Progenitor cell of endocrine pancreas (in vitro differentiated cells): ENCODE measurements around the gene DYRK4. TPM values are rescaled to one million over a fixed set of nuclear protein-coding genes. Genes with fewer than 3 reads are reported as not detected.

ENCODE experiments used
- DNase-seq: peaks from one replicate; pipeline ENCODE4 v3.0.0; 2021; ENCODE audit warnings: low spot score; ENCODE audit not compliant: unreplicated experiment
- H3K27ac Mint-ChIP-seq: 2 replicates; pipeline ENCODE4 v1.8.0; 2021; ENCODE audit warnings: mild to moderate bottlenecking, moderate library complexity, mixed read lengths
- H3K27me3 Mint-ChIP-seq: 2 replicates; pipeline ENCODE4 v1.8.0; 2021; ENCODE audit warnings: mixed read lengths
- H3K36me3 Mint-ChIP-seq: 2 replicates; pipeline ENCODE4 v1.8.0; 2022; ENCODE audit warnings: mixed read lengths; ENCODE audit not compliant: insufficient read depth
- H3K4me1 Mint-ChIP-seq: 2 replicates; pipeline ENCODE4 v1.8.0; 2021; ENCODE audit warnings: low read depth, mixed read lengths
- H3K4me3 Mint-ChIP-seq: 2 replicates; pipeline ENCODE4 v1.8.0; 2021; ENCODE audit warnings: low read depth, mild to moderate bottlenecking, moderate library complexity, mixed read lengths
- H3K9me3 Mint-ChIP-seq: 2 replicates; pipeline ENCODE4 v1.8.0; 2021; ENCODE audit warnings: low read depth, mixed read lengths
- total RNA-seq: library from RNA; stranded (reverse); gene quantifications from 2 replicates; pipeline ENCODE4 v1.2.1, GENCODE V29; 2021
- TF ChIP-seq, protein P1 (sequence below): fragments of 200-600 bp; sonication (generic); IDR thresholded peaks from one replicate; pipeline ENCODE4 v1.5.0; 2021; ENCODE audit warnings: antibody characterized with exemption, mild to moderate bottlenecking; ENCODE audit not compliant: unreplicated experiment

The DYRK4 gene
- total RNA-seq, 1 donor from 2014 or later: 27.6 TPM

GRCh38 chr12:4564818-4565217 is 2.8 kb downstream of the DYRK4 start:
- H3K9me3 Mint-ChIP-seq: no peaks in the 10 kb centered on the region
- H3K27me3 Mint-ChIP-seq: peaks cover 37% of the 10 kb centered on the region
- TF ChIP-seq, protein P1, sequence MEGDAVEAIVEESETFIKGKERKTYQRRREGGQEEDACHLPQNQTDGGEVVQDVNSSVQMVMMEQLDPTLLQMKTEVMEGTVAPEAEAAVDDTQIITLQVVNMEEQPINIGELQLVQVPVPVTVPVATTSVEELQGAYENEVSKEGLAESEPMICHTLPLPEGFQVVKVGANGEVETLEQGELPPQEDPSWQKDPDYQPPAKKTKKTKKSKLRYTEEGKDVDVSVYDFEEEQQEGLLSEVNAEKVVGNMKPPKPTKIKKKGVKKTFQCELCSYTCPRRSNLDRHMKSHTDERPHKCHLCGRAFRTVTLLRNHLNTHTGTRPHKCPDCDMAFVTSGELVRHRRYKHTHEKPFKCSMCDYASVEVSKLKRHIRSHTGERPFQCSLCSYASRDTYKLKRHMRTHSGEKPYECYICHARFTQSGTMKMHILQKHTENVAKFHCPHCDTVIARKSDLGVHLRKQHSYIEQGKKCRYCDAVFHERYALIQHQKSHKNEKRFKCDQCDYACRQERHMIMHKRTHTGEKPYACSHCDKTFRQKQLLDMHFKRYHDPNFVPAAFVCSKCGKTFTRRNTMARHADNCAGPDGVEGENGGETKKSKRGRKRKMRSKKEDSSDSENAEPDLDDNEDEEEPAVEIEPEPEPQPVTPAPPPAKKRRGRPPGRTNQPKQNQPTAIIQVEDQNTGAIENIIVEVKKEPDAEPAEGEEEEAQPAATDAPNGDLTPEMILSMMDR: no peak
- H3K4me1 Mint-ChIP-seq: peaks cover 3% of the 10 kb centered on the region
- peaks cover 1% of the 10 kb centered on the region for H3K36me3 Mint-ChIP-seq
- DNase-seq: no peak
- H3K4me3 Mint-ChIP-seq: no peak overlapping the region
- no peak overlapping the region for H3K27ac Mint-ChIP-seq

GRCh38 chr12:4566474-4566873 is 4.5 kb downstream of the DYRK4 start:
- H3K4me1 Mint-ChIP-seq: peaks cover 3% of the 10 kb centered on the region
- H3K9me3 Mint-ChIP-seq: no peaks in the 10 kb centered on the region
- DNase-seq: no peak
- H3K4me3 Mint-ChIP-seq: no peak overlapping the region
- H3K36me3 Mint-ChIP-seq: peaks cover 1% of the 10 kb centered on the region
- H3K27ac Mint-ChIP-seq: no peak overlapping the region
- TF ChIP-seq, protein P1: no peak
- H3K27me3 Mint-ChIP-seq: peaks cover 37% of the 10 kb centered on the region

GRCh38 chr12:4567073-4567881 is 5.3 kb downstream of the DYRK4 start:
- Mint-ChIP-seq H3K9me3 (no peaks in the 10 kb centered on the region), H3K36me3 (no peaks in the 10 kb centered on the region), H3K27me3 (peaks cover 31% of the 10 kb centered on the region), H3K4me3 (no peak overlapping the region), H3K27ac (no peak overlapping the region), H3K4me1 (no peaks in the 10 kb centered on the region)
- no peak for DNase-seq
- TF ChIP-seq, protein P1: no peak

DNA sequence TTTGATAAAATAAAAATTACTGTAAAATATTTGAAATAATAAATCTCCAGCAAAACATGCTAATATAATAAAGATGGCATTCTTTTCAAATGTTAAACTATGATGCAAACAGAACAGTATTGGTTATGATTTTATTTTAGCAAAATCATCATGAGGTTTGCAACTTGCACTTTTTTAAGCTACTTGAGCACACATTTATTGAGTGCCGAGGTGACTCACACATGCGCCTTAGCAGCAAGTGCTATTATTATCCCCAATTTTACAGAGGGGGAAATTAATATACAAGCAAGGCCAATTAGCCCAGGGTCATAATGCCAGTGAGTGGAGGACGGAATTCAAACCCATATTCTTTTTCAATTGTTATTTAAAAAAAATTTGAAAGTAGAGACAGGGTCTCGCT is 7.3 kb downstream of the DYRK4 start:
- no peak overlapping the region for H3K4me3 Mint-ChIP-seq
- H3K27ac Mint-ChIP-seq: no peak overlapping the region
- TF ChIP-seq, protein P1: no peak
- no peak for DNase-seq
- no peaks in the 10 kb centered on the region for H3K36me3 Mint-ChIP-seq
- no peaks in the 10 kb centered on the region for H3K9me3 Mint-ChIP-seq
- peaks cover 14% of the 10 kb centered on the region for H3K27me3 Mint-ChIP-seq
- H3K4me1 Mint-ChIP-seq: no peaks in the 10 kb centered on the region

DNA sequence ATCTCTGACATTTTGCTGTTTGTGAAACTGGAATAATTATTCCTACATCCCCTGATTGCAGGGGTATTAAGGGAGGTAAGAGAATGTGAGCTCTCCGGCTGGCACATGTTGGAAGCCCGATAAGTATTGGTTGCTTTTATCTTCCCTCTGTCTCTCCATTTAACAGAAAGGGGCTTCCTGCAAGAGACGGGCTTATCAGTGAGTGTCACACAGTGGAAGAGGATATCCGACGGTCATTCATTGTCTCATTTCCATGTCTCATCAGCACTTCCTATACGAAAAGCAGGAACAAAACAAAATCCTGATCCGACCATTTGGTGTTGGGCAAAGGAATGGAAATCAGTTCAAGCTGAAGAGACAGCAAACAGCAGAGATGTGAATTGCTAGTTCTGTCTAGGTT is 10.7 kb downstream of the DYRK4 start:
- no peaks in the 10 kb centered on the region for H3K27me3 Mint-ChIP-seq
- no peaks in the 10 kb centered on the region for H3K9me3 Mint-ChIP-seq
- TF ChIP-seq, protein P1: no peak
- H3K4me1 Mint-ChIP-seq: no peaks in the 10 kb centered on the region
- DNase-seq: no peak
- no peak overlapping the region for H3K27ac Mint-ChIP-seq
- H3K36me3 Mint-ChIP-seq: no peaks in the 10 kb centered on the region
- H3K4me3 Mint-ChIP-seq: no peak overlapping the region
